ENCODE measurements around the gene SMCO2.
A peak's percentile ranks its signal among the peaks of the same experiment; 100 is the strongest.

Gene SMCO2

DNA sequence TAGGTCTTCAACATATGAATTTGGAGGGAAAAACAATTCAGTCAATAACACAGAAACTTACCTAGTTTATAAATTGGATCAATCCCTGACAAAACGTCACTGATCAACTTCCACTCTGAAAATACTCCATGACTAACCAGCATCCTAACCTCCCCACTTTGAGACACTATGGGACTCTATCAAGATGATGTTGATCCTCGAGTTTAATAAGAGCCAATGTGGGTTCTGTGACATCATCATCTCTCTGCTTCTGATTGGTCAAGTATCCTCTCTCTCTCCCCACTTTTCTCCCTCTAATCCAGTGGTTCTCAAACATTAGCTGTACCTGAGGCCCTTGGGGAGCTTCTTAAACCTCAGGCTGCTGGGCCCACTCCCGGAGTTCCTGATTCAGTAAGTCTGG, at the start of gene SMCO2:
Gene SMCO2, plus strand, starts transcription at position 301 of the 400 bp plus-strand sequence. CDS start 23,896 bp downstream, outside the sequence.
- in situ Hi-C loops (cut with HindIII; ENCODE audit: low pct_unique_long_range_greater_than_20kb, low sequenced_read_pairs), result no loop called here
- DNase-seq (ENCODE audit: low read depth in 1 of 2, low spot score in 1 of 2), result no peak

GRCh38 chr12:27398466-27398865, 48.1 kb upstream of the SMCO2 start:
- in situ Hi-C loops (cut with HindIII; ENCODE audit: low pct_unique_long_range_greater_than_20kb, low sequenced_read_pairs), result no loop called here
- no peak for TF ChIP-seq JUND (IDR thresholded peaks at IDR 0.05; ENCODE audit: low read depth)
- no peak for DNase-seq (ENCODE audit: low read depth in 1 of 2, low spot score in 1 of 2)

More for the DNA sequence above, at the start of gene SMCO2:
- TF ChIP-seq JUND (IDR thresholded peaks at IDR 0.05; ENCODE audit: low read depth), result no peak

GRCh38 chr12:27399074-27399473, 47.5 kb upstream of the SMCO2 start:
- in situ Hi-C loops (cut with HindIII; ENCODE audit: low pct_unique_long_range_greater_than_20kb, low sequenced_read_pairs), result no loop called here
- TF ChIP-seq JUND (IDR thresholded peaks at IDR 0.05; ENCODE audit: low read depth), result no peak
- DNase-seq (ENCODE audit: low read depth in 1 of 2, low spot score in 1 of 2), result no peak

GRCh38 chr12:27400856-27401354, 45.6 kb upstream of the SMCO2 start:
- no peak for TF ChIP-seq JUND (IDR thresholded peaks at IDR 0.05; ENCODE audit: low read depth)
- in situ Hi-C loops (cut with HindIII; ENCODE audit: low pct_unique_long_range_greater_than_20kb, low sequenced_read_pairs), result no loop called here

GRCh38 chr12:27412047-27412446, 34.5 kb upstream of the SMCO2 start:
- TF ChIP-seq JUND (IDR thresholded peaks at IDR 0.05; ENCODE audit: low read depth), result no peak
- in situ Hi-C loops (cut with HindIII; ENCODE audit: low pct_unique_long_range_greater_than_20kb, low sequenced_read_pairs), result no loop called here
- DNase-seq (ENCODE audit: low read depth in 1 of 2, low spot score in 1 of 2), result no peak

More at GRCh38 chr12:27400856-27401354, 45.6 kb upstream of the SMCO2 start:
- no peak for DNase-seq (ENCODE audit: low read depth in 1 of 2, low spot score in 1 of 2)

GRCh38 chr12:27422697-27423096, 23.8 kb upstream of the SMCO2 start:
- in situ Hi-C loops (cut with HindIII; ENCODE audit: low pct_unique_long_range_greater_than_20kb, low sequenced_read_pairs), result no loop called here
- DNase-seq (ENCODE audit: low read depth in 1 of 2, low spot score in 1 of 2), result peak in 1 of 2 experiments; percentile 9
- TF ChIP-seq JUND (IDR thresholded peaks at IDR 0.05; ENCODE audit: low read depth), result no peak

GRCh38 chr12:27424631-27425230, 21.8 kb upstream of the SMCO2 start:
- TF ChIP-seq JUND (IDR thresholded peaks at IDR 0.05; ENCODE audit: low read depth), result no peak
- in situ Hi-C loops (cut with HindIII; ENCODE audit: low pct_unique_long_range_greater_than_20kb, low sequenced_read_pairs), result no loop called here
- DNase-seq (ENCODE audit: low read depth in 1 of 2, low spot score in 1 of 2), result peak; percentile 48 to 75

DNA sequence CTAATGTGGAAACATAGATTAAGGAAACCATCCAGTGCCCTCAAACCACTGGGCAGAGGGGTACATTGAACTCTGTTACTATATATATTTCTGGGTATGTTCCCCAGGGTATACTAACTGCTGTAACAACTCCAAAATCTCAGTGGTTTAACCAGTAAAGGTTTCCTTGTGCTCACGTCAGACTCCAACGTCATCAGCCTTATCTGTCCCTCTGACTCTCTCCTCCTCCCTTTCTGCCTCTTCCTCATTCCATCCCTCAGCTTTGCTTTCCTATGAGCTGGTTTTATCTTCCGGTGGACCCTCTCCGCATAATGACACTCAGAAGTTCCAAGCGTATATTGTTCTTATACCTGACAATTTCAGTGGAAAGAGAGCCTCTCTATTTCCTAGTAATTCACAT, 21.2 kb upstream of the SMCO2 start:
- no peak for DNase-seq (ENCODE audit: low read depth in 1 of 2, low spot score in 1 of 2)
- TF ChIP-seq JUND (IDR thresholded peaks at IDR 0.05; ENCODE audit: low read depth), result no peak
- in situ Hi-C loops (cut with HindIII; ENCODE audit: low pct_unique_long_range_greater_than_20kb, low sequenced_read_pairs), result no loop called here

DNA sequence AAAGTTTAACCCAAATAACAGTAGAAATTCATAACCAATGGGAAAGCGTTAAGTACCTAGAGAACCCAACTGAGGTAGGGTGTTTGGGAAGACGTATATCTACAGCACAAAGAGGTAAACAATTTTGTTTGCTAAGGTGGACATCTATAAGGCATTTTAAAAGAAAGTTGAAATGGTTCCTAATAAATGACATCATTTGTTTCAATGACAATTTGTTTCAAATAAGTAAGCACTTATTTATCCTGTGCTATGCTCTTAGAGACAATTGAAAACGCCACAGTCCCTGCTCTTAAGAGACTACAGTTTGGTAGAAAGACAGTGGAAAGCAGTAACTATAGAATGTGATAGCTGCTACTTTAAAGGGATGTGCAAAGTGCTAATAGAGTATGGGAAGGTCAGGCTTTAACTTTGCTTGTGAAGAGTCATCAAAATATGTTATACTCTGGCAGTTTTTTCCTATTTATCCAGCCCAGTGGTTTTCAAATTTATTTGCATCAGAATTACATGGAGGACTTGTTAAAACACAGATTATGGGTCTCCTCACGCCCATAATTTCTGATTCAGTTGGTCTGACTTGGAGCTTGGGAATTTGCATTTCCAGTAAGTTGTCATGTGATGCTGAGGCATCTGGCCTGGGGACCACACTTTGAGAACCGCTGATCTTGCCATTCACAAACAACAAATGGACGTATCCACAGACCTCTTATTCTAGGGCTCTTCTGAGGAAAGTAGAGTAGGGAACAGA, 19.6 kb upstream of the SMCO2 start:
- no peak for DNase-seq (ENCODE audit: low read depth in 1 of 2, low spot score in 1 of 2)
- in situ Hi-C loops (cut with HindIII; ENCODE audit: low pct_unique_long_range_greater_than_20kb, low sequenced_read_pairs), result no loop called here

GRCh38 chr12:27427824-27428223, 18.7 kb upstream of the SMCO2 start:
- no peak for TF ChIP-seq JUND (IDR thresholded peaks at IDR 0.05; ENCODE audit: low read depth)
- in situ Hi-C loops (cut with HindIII; ENCODE audit: low pct_unique_long_range_greater_than_20kb, low sequenced_read_pairs), result no loop called here
- DNase-seq (ENCODE audit: low read depth in 1 of 2, low spot score in 1 of 2), result peak in 1 of 2 experiments; percentile 88

More for the DNA sequence above, 19.6 kb upstream of the SMCO2 start:
- TF ChIP-seq JUND (IDR thresholded peaks at IDR 0.05; ENCODE audit: low read depth), result no peak

GRCh38 chr12:27428466-27428865, 18.1 kb upstream of the SMCO2 start:
- no peak for TF ChIP-seq JUND (IDR thresholded peaks at IDR 0.05; ENCODE audit: low read depth)
- in situ Hi-C loops (cut with HindIII; ENCODE audit: low pct_unique_long_range_greater_than_20kb, low sequenced_read_pairs), result no loop called here
- DNase-seq (ENCODE audit: low read depth in 1 of 2, low spot score in 1 of 2), result peak in 1 of 2 experiments; percentile 22

DNA sequence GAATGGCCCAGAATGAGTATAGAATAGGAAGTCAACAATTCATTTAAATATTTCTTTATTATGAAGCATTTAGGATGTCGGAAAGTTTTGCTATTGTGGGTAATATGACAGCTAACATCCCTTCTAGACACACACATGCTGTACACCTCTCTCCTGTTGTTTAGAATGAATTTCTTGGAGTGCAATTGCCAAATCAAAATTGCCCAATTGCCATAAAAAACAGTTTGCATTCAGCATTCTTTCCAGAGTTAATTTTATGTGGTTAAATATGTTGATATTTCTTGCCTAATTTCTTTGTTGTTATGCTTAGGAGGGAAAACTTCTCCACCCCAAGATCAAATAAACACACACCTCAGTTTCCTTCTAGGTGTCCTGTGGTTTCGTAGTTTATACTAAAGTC, 16.9 kb upstream of the SMCO2 start:
- in situ Hi-C loops (cut with HindIII; ENCODE audit: low pct_unique_long_range_greater_than_20kb, low sequenced_read_pairs), result no loop called here
- DNase-seq (ENCODE audit: low read depth in 1 of 2, low spot score in 1 of 2), result no peak
- TF ChIP-seq JUND (IDR thresholded peaks at IDR 0.05; ENCODE audit: low read depth), result no peak

- DNase-seq (ENCODE audit: low read depth in 1 of 2, low spot score in 1 of 2), result no peak
- no peak for TF ChIP-seq JUND (IDR thresholded peaks at IDR 0.05; ENCODE audit: low read depth)
- in situ Hi-C loops (cut with HindIII; ENCODE audit: low pct_unique_long_range_greater_than_20kb, low sequenced_read_pairs), result no loop called here
Observed at GRCh38 chr12:27431185-27431584, 15.4 kb upstream of the SMCO2 start.

Measured in T47D (cell line).